A673 (cell line): ENCODE measurements around the gene HOMER1. TPM values are rescaled to one million over a fixed set of nuclear protein-coding genes. Genes with fewer than 3 reads are reported as not detected.

ENCODE experiments used
- BruUV-seq: library from RNA; stranded (reverse); fragments of 400-500 nt; replicated peaks from 2 replicates; lab custom pipeline; 2021; lab: Mats Ljungman, UMichigan
- CTCF ChIA-PET: fragments of 300-600 bp; sonication (Branson Sonifier 250); formaldehyde crosslinking; loops from one replicate; lab custom pipeline; 2022; ENCODE audit warnings: antibody characterized with exemption; lab: Charles Lee
- POLR2A ChIA-PET: fragments of 300-600 bp; sonication (Branson Sonifier 250); formaldehyde crosslinking; loops from one replicate; lab custom pipeline; 2022; ENCODE audit warnings: antibody characterized with exemption; ENCODE audit not compliant: low non-redundant PET; lab: Charles Lee
- DNase-seq: peaks from one replicate; pipeline ENCODE4 v3.0.0-alpha.2; 2015; ENCODE audit warnings: low spot score
- H3K27ac ChIP-seq: fragments of 200-600 bp; sonication (generic); 2 replicates; pipeline ENCODE4 v1.5.1; 2016; ENCODE audit warnings: mixed run types, low read depth, mild to moderate bottlenecking, mixed read lengths, antibody characterized with exemption, low read length; ENCODE audit not compliant: poor library complexity, severe bottlenecking
- H3K27me3 ChIP-seq: fragments of 200-600 bp; sonication (generic); replicated peaks from 2 replicates; pipeline ENCODE4 v1.6.1; 2017; ENCODE audit warnings: mixed run types, low read depth, mild to moderate bottlenecking, mixed read lengths, antibody characterized with exemption, low read length; ENCODE audit not compliant: insufficient read depth, poor library complexity
- H3K36me3 ChIP-seq: fragments of 200-600 bp; sonication (generic); 2 replicates; pipeline ENCODE4 v1.6.1; 2016; ENCODE audit warnings: mixed run types, mild to moderate bottlenecking, mixed read lengths, antibody characterized with exemption, low read length; ENCODE audit not compliant: insufficient read depth, poor library complexity, severe bottlenecking
- H3K4me1 ChIP-seq: fragments of 200-600 bp; sonication (generic); 2 replicates; pipeline ENCODE4 v1.6.1; 2017; ENCODE audit warnings: mixed run types, mild to moderate bottlenecking, mixed read lengths, antibody characterized with exemption, low read length; ENCODE audit not compliant: insufficient read depth, poor library complexity, severe bottlenecking
- H3K4me3 ChIP-seq: fragments of 200-600 bp; sonication (generic); 2 replicates; pipeline ENCODE4 v1.5.1; 2016; ENCODE audit warnings: low read depth, mixed run types, mild to moderate bottlenecking, mixed read lengths, low read length; ENCODE audit not compliant: poor library complexity, severe bottlenecking
- H3K9me3 ChIP-seq: fragments of 200-600 bp; sonication (generic); 2 replicates; pipeline ENCODE4 v1.6.1; 2016; ENCODE audit warnings: mixed run types, low read depth, mild to moderate bottlenecking, mixed read lengths, antibody characterized with exemption, low read length; ENCODE audit not compliant: poor library complexity, severe bottlenecking
- CTCF ChIP-seq: fragments of 300-800, 200-600 bp; sonication (generic); conservative IDR thresholded peaks from 2 replicates; pipeline ENCODE4 v1.5.1; 2017; ENCODE audit warnings: low read depth, mild to moderate bottlenecking, antibody characterized with exemption, low read length, moderate library complexity, mixed read lengths
- EZH2 ChIP-seq: fragments of 200-600 bp; sonication (generic); IDR thresholded peaks from 2 replicates; pipeline ENCODE4 v1.6.1; 2017; ENCODE audit warnings: borderline replicate concordance, low read depth, mild to moderate bottlenecking, mixed read lengths, antibody characterized with exemption, low read length; ENCODE audit not compliant: poor library complexity, severe bottlenecking
- intact Hi-C: fragments of 100-400 bp; cut with micrococcal nuclease; formaldehyde crosslinking; loops from one replicate; pipeline ENCODE4 v1.10.0; 2022; ENCODE audit not compliant: unreplicated experiment
- total RNA-seq: library from RNA; stranded (reverse); gene quantifications from 2 replicates; pipeline ENCODE4 v1.2.3, GENCODE V29; 2021

Gene HOMER1
- total RNA-seq, 1 experiment from 2014 or later = 34.0 TPM

- ChIA-PET POLR2A (no interaction called here), CTCF (no interaction called here)
- TF ChIP-seq EZH2 (no peak), CTCF (no peak)
- Histone ChIP-seq H3K4me1 (peaks cover 24% of the 10 kb centered on the region), H3K27ac (no peak overlapping the region), H3K4me3 (no peak overlapping the region), H3K9me3 (no peaks in the 10 kb centered on the region), H3K36me3 (no peaks in the 10 kb centered on the region), H3K27me3 (peaks cover 75% of the 10 kb centered on the region)
- intact Hi-C loops = loop anchor here (5.0 kb wide), 1 partner anchor 211 kb away; no protein-coding TSS in a partner anchor
- DNase-seq = no peak
- no TSS peak for BruUV-seq
Measured at GRCh38 chr5:79561525-79561893, 47.6 kb upstream of the HOMER1 start.

- DNase-seq = no peak
- CTCF ChIA-PET = no interaction called here
- intact Hi-C loops = loop anchor here (5.0 kb wide), 1 partner anchor 211 kb away; no protein-coding TSS in a partner anchor
- POLR2A ChIA-PET = no interaction called here
- TF ChIP-seq CTCF (no peak), EZH2 (no peak)
- Histone ChIP-seq H3K4me3 (no peak overlapping the region), H3K27ac (no peak overlapping the region), H3K27me3 (peaks cover 69% of the 10 kb centered on the region), H3K36me3 (no peaks in the 10 kb centered on the region), H3K4me1 (peaks cover 26% of the 10 kb centered on the region), H3K9me3 (no peaks in the 10 kb centered on the region)
- BruUV-seq = no TSS peak
Measured at GRCh38 chr5:79560771-79561524, 47.0 kb upstream of the HOMER1 start.

- no TSS peak for BruUV-seq
- no peaks in the 10 kb centered on the region for H3K9me3 ChIP-seq
- peaks cover 19% of the 10 kb centered on the region for H3K4me1 ChIP-seq
- ChIA-PET POLR2A (no interaction called here), CTCF (no interaction called here)
- no peak overlapping the region for H3K4me3 ChIP-seq
- intact Hi-C loops = no loop called here
- H3K27me3 ChIP-seq = peaks cover 36% of the 10 kb centered on the region
- DNase-seq = no peak
- no peak overlapping the region for H3K27ac ChIP-seq
- H3K36me3 ChIP-seq = no peaks in the 10 kb centered on the region
- TF ChIP-seq EZH2 (no peak), CTCF (no peak)
Measured at GRCh38 chr5:79555418-79555817, 41.5 kb upstream of the HOMER1 start.
